Activated T-helper 17 cell treated with anti-CD3 and anti-CD28 coated beads, Interleukin-2, amount 50 U/mL, for 72 hours (primary cell): ENCODE data around the gene UBP1. TPM values are rescaled to one million over a fixed set of nuclear protein-coding genes. Genes with fewer than 3 reads are reported as not detected.
"Not testable (repeated sequence)": the region's sequence is repeated elsewhere in the genome, so short reads cannot be mapped to it uniquely, and the experiment has no call there.

ENCODE experiments used
- ATAC-seq: fragments of 150-1000 bp; cut with Tn5 transposase; replicated peaks from 2 replicates; pipeline ENCODE4 v1.10.0; 2021; ENCODE audit warnings: mild to moderate bottlenecking, moderate library complexity
- H3K27ac Mint-ChIP-seq: one replicate; pipeline ENCODE4 v1.8.0; 2022; ENCODE audit warnings: mixed read lengths
- H3K27me3 Mint-ChIP-seq: one replicate; pipeline ENCODE4 v1.8.0; 2022; ENCODE audit warnings: mixed read lengths
- H3K36me3 Mint-ChIP-seq: one replicate; pipeline ENCODE4 v1.8.0; 2022; ENCODE audit warnings: low read depth, mild to moderate bottlenecking, mixed read lengths
- H3K4me1 Mint-ChIP-seq: one replicate; pipeline ENCODE4 v1.8.0; 2022; ENCODE audit warnings: mixed read lengths
- H3K4me3 Mint-ChIP-seq: one replicate; pipeline ENCODE4 v1.8.0; 2022; ENCODE audit warnings: mild to moderate bottlenecking, mixed read lengths
- H3K9me3 Mint-ChIP-seq: one replicate; pipeline ENCODE4 v1.8.0; 2022; ENCODE audit warnings: mixed read lengths
- total RNA-seq, 2 donors: library from RNA; stranded (reverse); gene quantifications; one replicate each; pipeline ENCODE4 v1.2.3, GENCODE V29; 2022

Gene UBP1
- total RNA-seq, 2 donors from 2014 or later = 47.7 to 79.3 TPM

DNA sequence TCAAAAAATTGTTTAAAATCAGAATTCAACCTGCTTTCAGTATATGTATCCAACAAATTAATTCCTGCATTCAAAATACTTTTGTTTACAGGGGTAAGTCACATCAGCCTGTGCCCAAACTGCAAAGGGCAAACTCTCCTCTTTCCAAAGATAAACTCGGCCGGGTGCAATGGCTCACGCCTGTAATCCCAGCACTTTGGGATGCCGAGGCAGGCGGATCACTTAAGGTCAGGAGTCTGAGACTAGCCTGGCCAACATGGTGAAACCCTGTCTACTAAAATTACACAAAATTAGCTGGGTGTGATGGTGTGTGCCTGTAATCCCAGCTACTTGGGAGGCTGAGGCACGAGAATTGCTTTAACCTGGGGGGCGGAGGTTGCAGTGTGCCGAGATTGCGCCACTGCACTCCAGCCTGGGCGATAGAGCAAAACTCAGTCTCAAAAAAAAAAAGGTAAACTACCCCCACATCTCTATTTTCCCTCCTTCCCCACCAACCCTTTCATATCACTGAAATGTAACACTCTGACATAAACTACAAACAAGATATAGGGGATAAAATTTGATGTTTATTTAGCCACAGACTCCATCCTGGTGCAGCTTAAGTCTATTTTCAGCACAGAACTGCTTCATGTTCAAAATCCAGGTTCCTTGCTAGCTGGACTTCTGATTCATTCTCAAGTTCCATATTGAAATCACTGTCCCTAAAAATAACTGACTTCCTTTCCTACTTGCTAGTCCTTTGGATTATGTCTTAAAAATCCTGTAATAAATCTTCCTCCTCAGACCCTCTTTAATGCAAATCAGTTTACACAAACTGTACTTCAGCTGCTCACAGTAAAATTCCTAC, 15.4 kb downstream of the UBP1 start:
- H3K4me3 Mint-ChIP-seq = no peak overlapping the region
- H3K27ac Mint-ChIP-seq = no peak overlapping the region
- H3K9me3 Mint-ChIP-seq = no peaks in the 10 kb centered on the region
- peaks cover 19% of the 10 kb centered on the region for H3K4me1 Mint-ChIP-seq
- H3K36me3 Mint-ChIP-seq = peaks cover 56% of the 10 kb centered on the region
- no peaks in the 10 kb centered on the region for H3K27me3 Mint-ChIP-seq
- no peak for ATAC-seq

DNA sequence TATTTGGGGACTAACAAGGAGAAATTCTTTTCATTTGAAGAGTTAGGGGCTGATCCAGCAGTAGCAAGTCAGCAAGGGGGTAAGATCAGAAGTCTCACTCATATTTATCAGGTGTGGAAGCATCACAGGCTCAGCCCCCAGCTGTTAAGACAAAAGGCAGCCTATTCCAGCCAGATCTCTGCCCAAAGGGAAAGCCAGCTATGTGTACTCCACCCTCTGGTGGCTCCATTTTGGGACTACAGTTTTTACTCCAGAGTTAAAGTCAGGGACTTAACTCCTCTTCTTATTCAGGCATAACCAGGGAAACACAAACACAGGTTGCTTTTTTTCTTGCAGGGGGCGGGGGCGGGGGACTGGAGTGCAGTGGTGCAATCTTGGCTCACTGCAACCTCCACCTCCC, 19.2 kb downstream of the UBP1 start:
- no peak for ATAC-seq
- H3K27me3 Mint-ChIP-seq = no peaks in the 10 kb centered on the region
- H3K4me3 Mint-ChIP-seq = no peak overlapping the region
- peak overlapping the region; percentile 37 for H3K27ac Mint-ChIP-seq
- no peaks in the 10 kb centered on the region for H3K9me3 Mint-ChIP-seq
- H3K36me3 Mint-ChIP-seq = peaks cover 92% of the 10 kb centered on the region
- H3K4me1 Mint-ChIP-seq = peaks cover 17% of the 10 kb centered on the region

DNA sequence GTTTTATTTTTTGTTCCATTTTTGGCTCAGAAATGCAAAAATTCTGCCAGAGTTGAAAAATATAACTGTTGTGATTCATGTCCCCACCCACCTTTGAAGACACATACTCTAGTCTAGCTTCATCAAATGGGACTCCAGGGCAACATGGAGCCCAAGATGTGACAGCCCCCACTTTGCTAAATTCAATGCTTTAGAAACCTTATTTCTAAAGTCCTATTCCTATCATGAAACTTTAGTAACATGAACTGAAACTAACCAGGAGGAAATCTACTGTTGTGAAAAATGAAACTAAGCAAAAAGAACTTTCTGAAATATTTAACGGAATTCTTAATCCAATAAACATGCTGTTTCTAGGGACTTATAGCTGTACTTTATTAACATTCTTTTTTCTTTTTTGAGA, 20.3 kb downstream of the UBP1 start:
- H3K27me3 Mint-ChIP-seq = no peaks in the 10 kb centered on the region
- H3K9me3 Mint-ChIP-seq = no peaks in the 10 kb centered on the region
- peak overlapping the region; percentile 63 for H3K27ac Mint-ChIP-seq
- peaks cover 17% of the 10 kb centered on the region for H3K4me1 Mint-ChIP-seq
- peaks cover 94% of the 10 kb centered on the region for H3K36me3 Mint-ChIP-seq
- no peak for ATAC-seq
- peak overlapping the region; percentile 39 for H3K4me3 Mint-ChIP-seq

DNA sequence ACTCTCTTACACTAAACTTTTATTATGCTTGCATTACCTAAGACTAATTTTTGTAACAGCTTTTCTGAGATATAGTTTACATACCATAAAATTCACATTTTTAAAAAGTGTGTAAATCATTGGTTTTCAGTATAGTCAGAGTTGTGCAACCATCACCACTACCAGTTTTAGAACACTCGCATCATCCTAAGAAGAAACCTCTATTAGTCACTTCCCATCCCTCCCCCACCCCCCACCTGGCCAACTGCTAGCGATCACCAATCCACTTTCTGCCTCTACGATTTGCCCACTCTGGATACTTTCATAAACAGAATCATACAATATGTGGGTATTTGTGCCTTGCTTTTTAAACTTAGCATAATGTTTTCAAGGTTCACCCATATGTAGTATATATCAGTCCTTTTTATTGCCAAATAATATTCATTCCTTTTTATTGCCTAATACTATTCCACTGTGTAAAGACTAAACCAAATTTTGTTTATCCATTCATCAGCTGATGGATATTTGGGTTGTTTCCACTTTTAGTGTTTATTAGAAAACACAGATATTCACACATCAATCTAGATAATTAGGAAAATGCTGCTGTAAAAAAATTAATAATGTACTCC, 23.0 kb downstream of the UBP1 start:
- H3K27ac Mint-ChIP-seq = peak overlapping the region; percentile 87
- peaks cover 17% of the 10 kb centered on the region for H3K4me1 Mint-ChIP-seq
- ATAC-seq = peak; percentile 96
- H3K36me3 Mint-ChIP-seq = peaks cover 94% of the 10 kb centered on the region
- H3K4me3 Mint-ChIP-seq = peak overlapping the region; percentile 40
- no peaks in the 10 kb centered on the region for H3K27me3 Mint-ChIP-seq
- H3K9me3 Mint-ChIP-seq = no peaks in the 10 kb centered on the region

DNA sequence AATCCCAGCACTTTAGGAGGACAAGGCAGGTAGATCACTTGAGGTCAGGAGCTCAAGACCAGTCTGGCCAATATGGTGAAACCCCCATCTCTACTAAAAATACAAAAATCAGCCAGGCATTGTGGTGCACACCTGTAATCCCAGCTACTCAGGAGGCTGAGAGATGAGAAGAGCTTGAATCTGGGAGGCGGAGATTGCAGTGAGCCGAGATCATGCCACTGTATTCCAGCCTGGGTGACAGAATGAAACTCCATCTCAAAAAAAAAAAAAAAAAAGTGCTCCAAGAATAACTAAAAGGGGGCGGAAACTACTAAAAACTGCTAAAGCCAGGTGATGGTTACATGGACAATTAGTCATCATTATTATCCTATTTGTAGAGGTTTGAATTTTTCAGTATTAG, 29.4 kb downstream of the UBP1 start:
- not testable (repeated sequence) for ATAC-seq
- H3K36me3 Mint-ChIP-seq = peaks cover 95% of the 10 kb centered on the region

DNA sequence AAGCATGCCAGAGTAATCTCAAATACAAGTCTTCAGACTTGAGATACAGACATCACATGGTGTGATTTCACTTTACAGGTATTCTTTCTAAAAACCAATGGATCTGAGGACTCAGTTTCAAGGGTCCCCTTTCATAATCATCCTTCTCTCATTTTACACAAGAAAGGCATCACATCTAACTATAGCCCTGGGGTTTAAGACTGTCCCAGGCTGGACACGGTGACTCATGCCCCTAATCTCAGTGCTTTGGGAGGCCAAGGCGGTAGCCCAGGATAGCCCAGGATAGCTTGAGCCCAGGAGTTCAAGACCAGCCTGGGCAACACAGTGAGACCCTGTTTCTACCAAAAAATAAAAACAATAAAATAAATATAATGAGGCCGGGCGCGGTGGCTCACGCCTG, 36.4 kb downstream of the UBP1 start:
- Mint-ChIP-seq H3K27me3 (no peaks in the 10 kb centered on the region), H3K9me3 (no peaks in the 10 kb centered on the region), H3K4me1 (no peaks in the 10 kb centered on the region), H3K4me3 (no peak overlapping the region), H3K36me3 (peaks cover 95% of the 10 kb centered on the region), H3K27ac (no peak overlapping the region)
- ATAC-seq = no peak

More for the DNA sequence above, 29.4 kb downstream of the UBP1 start:
- H3K4me1 Mint-ChIP-seq, H3K9me3 Mint-ChIP-seq, H3K4me3 Mint-ChIP-seq, H3K27me3 Mint-ChIP-seq, H3K27ac Mint-ChIP-seq: not testable (repeated sequence)

DNA sequence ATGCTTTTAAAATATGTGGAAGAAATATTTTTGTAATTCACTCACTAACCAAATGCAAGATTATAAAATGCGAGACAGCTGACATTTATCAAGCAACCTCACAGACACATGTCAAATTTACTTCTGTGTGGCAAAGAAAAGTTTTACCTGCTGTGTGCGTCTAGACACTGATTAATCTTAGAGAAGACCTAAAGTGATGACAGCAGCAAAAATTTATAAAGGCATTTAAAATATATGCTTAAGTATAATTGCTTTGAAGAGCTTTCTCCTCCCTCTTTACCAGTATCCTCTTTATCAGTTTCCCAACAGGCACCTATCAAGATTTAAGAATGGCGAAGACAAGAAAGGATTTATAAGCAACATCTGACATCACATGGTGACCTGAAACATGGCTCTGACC, 37.3 kb downstream of the UBP1 start:
- Mint-ChIP-seq H3K36me3 (peaks cover 95% of the 10 kb centered on the region), H3K4me1 (no peaks in the 10 kb centered on the region), H3K9me3 (no peaks in the 10 kb centered on the region), H3K27me3 (no peaks in the 10 kb centered on the region), H3K27ac (no peak overlapping the region), H3K4me3 (no peak overlapping the region)
- ATAC-seq = no peak

DNA sequence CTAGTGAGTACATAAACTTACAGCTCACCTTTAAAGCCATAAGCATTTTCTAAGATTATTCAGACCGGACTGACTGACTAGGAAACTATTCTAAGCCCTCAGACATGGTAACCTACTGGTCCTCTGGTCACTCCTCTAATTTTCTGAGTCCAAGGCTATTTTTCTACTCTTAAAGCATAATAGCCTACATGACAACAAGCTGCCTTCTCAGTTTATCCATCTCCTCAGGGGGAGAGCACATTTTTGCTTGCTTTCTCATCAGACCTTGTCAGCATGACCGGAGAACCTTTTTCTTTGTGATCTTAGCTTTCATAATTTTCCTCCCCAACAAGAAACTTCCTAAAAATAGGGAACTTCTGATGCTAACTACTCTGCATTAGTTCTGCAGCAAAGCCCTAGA, 38.4 kb downstream of the UBP1 start:
- Mint-ChIP-seq H3K36me3 (peaks cover 95% of the 10 kb centered on the region), H3K27ac (no peak overlapping the region), H3K4me1 (no peaks in the 10 kb centered on the region), H3K9me3 (no peaks in the 10 kb centered on the region), H3K4me3 (no peak overlapping the region), H3K27me3 (no peaks in the 10 kb centered on the region)
- no peak for ATAC-seq

DNA sequence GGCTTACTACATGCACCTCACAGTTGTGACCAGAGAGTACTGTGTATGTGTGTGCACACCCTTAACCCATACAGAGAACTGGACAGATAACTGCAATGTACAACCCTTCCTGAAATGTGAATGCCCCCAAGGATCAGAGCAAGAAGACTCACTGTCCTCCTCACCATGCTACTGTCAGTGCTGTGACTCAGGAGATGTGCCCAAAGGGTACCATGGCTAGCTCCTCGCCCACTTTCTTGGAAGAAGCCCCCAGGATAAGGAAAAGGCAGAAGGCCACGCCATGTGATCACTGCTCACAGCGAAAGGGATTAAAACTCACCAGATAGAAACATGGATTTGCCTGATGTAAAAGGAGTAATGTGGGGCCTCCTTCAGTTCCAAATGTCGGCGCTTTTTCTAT, 41.8 kb downstream of the UBP1 start:
- Mint-ChIP-seq H3K4me1 (no peaks in the 10 kb centered on the region), H3K9me3 (no peaks in the 10 kb centered on the region), H3K4me3 (no peak overlapping the region), H3K36me3 (peaks cover 96% of the 10 kb centered on the region), H3K27me3 (no peaks in the 10 kb centered on the region), H3K27ac (no peak overlapping the region)
- no peak for ATAC-seq

DNA sequence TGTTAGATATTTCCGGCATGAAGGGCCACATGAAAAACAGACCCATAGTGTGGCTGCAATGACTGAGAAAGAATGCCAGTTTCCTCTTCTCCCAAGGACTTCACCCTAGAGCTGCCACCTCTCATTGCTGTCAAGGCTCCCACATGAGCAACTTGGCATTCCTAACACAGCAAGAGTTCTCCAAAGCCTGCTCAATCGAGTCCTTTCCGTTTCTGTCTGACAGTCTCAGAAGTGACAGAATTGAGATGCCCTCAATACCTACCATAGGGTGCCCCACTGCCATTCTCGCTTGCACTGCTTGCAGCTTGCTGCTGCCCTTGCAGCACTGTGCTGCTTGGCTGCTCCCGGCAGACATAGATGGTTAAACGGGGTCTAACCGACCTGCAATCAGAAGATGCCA, 44.3 kb downstream of the UBP1 start:
- ATAC-seq = no peak
- Mint-ChIP-seq H3K4me3 (no peak overlapping the region), H3K27me3 (no peaks in the 10 kb centered on the region), H3K27ac (no peak overlapping the region), H3K9me3 (no peaks in the 10 kb centered on the region), H3K4me1 (peaks cover 11% of the 10 kb centered on the region), H3K36me3 (peaks cover 96% of the 10 kb centered on the region)

DNA sequence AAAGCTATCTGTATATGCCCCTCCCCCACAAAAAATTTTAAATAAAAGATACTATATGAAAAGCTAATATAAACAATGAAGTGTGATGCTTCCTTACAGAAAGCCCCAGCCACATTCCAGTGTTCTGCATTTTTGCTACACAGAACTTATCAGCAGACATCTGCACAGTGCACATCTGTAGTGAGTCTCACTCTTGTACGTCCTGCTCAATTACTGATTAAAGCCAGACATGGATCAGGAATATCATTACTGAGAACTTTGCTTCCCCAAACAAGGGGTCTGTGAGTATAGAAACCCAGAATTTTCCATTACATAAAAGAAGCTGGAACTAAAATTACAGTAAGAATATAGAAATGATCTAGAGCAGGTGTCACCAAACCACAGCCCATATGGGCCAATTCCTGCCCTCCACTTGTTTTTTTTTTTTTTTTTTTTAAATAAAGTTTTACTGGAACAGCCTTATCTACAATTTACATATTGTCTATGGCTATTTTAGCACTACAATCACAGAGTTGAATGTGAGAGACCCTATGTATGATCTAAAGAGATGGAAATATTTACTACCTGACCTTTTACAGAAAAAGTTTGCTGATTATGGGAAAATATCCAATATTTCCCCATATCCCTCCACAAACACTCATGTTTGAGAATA, 45.7 kb downstream of the UBP1 start:
- Mint-ChIP-seq H3K36me3 (peaks cover 96% of the 10 kb centered on the region), H3K4me3 (no peak overlapping the region), H3K9me3 (no peaks in the 10 kb centered on the region), H3K27ac (no peak overlapping the region), H3K4me1 (peaks cover 11% of the 10 kb centered on the region), H3K27me3 (no peaks in the 10 kb centered on the region)
- no peak for ATAC-seq

DNA sequence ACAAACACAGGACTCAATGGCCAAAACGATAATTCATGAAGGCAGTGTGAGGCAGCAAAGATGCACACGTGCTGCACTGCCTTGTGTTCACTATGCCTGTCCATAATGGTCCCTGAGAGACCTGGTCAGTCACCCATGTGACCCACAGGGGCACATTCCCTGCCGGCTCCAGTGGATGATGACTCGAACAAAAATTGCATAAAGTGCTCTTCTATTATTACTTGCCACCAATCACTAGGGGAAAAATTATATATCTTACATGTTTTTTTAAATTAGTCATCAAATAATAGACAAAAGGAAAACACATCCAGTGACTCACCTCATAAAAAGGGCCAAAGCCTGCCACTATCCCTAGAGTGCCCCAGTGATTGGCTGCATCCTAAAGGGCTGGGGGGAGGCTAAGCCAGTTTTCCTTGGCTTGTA, 47.5 kb downstream of the UBP1 start:
- Mint-ChIP-seq H3K36me3 (peaks cover 96% of the 10 kb centered on the region), H3K4me1 (peaks cover 11% of the 10 kb centered on the region), H3K4me3 (peak overlapping the region; percentile 45), H3K9me3 (no peaks in the 10 kb centered on the region), H3K27me3 (no peaks in the 10 kb centered on the region), H3K27ac (peak overlapping the region; percentile 74)
- ATAC-seq = peak; percentile 35

DNA sequence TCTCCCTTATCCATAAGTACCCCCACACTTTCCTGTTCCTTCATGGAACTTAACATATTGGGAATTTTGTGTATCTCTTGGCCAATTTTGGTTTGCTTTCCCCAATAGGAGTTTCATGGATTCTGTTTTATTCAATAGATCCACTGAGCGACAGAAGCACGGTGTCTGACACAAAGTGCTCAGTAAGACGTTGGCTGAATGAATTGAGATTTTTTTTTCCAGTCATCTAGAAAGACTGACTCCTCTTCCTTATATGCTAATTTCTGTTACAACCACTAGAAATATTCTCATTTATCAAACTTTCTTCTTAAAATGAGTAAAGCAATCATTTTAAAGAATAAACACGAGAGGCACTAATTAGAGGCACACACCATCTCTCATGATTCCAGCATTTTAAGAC, 48.1 kb downstream of the UBP1 start:
- Mint-ChIP-seq H3K27ac (peak overlapping the region; percentile 74), H3K4me3 (peak overlapping the region; percentile 45), H3K27me3 (no peaks in the 10 kb centered on the region), H3K9me3 (no peaks in the 10 kb centered on the region), H3K36me3 (peaks cover 95% of the 10 kb centered on the region), H3K4me1 (peaks cover 11% of the 10 kb centered on the region)
- peak; percentile 50 for ATAC-seq

DNA sequence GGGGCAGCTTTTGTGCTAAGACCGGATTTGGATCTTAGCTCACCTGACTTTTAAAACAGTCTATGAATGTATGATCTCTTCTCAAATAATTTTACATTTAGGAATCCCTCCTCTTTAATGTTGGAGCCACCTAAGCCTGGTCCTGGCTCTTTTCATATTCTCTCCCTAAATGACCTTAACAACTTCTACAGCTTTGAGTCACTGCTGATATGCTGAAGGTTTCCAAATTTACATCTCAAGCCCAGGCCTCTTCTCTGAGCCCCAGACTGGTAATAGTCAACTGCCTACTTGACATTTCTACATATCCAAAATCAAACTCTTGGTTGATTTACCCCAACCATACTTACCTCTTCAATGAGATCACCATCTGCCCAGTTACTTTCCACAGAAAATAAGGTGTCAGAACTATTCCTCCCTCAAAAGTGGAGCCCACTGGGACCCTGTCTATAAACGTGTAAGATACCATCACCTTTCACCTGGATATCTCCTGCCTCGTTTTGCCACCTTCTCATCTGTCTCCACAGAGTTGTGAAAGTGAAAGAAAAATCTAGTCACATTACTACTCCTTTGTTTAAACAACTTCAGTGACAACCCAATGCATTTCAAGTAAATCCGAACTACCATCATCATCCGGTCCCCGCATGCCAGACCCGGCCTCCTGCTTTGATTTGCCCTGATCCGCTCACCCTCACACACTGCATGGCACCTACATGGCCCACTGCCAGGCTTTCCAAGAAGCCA, 48.8 kb downstream of the UBP1 start:
- Mint-ChIP-seq H3K27ac (peak overlapping the region; percentile 74), H3K9me3 (no peaks in the 10 kb centered on the region), H3K36me3 (peaks cover 95% of the 10 kb centered on the region), H3K27me3 (no peaks in the 10 kb centered on the region), H3K4me1 (peaks cover 11% of the 10 kb centered on the region), H3K4me3 (peak overlapping the region; percentile 45)
- ATAC-seq = peak; percentile 34
